Measurements from ENCODE around the gene GRIK2.

Gene GRIK2

DNA sequence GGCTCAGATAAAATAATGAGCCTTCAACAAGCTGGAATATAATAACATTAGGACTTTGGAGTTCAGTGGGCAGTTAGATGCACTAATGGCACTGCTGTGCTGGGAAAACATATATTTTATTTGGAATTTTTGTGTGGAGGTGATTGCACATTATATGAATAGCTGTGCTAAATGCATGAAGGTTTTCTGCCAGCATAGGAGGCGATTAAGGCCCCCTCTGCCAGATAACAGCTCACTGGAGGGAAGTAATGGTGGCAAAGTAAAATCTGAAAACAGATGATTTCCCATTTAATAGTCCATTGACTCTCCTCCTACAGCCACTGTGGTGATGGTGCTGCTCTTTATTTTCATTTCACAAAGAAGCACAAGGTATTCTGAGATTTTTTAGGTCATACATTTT, 326.0 kb downstream of the GRIK2 start:
- Histone ChIP-seq H3K4me1 (ENCODE audit: control insufficient read depth, insufficient read depth, low read length) (no peaks in the 10 kb centered on the region), H3K9me3 (ENCODE audit: control insufficient read depth, low read length) (no peaks in the 10 kb centered on the region)

DNA sequence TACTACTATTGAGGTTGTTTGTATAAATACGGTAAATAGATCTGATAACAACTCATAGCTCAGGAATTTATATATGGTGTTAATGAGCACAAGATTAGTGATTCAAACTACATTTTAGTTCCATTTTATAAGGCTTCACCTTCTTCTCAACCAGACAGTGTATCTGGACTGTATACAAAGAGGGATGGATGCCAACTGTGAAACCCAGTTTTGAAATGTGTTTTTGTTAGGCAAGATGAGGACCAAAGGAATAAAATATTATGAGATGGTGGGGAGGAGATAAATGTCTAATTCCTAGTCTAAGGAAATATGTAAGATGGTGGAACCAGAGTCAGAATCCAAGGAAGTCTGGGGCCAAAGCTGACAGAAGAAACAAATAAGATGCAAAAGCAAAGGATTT, 329.0 kb downstream of the GRIK2 start:
- no peak overlapping the region for H3K4me3 ChIP-seq (ENCODE audit: insufficient read depth, low read depth, low read length)
- no CpG with 5 or more reads among the region's 1 CpG for WGBS, 2 experiments
- H3K4me1 ChIP-seq (ENCODE audit: control insufficient read depth, insufficient read depth, low read length), result no peaks in the 10 kb centered on the region
- H3K27me3 ChIP-seq (ENCODE audit: control insufficient read depth, insufficient read depth, low read length, poor library complexity, severe bottlenecking), result no peaks in the 10 kb centered on the region
- no peak overlapping the region for H3K27ac ChIP-seq (ENCODE audit: insufficient read depth, low read depth, low read length, poor library complexity, severe bottlenecking)
- no peaks in the 10 kb centered on the region for H3K36me3 ChIP-seq (ENCODE audit: control insufficient read depth, insufficient read depth, low read length)
- no peaks in the 10 kb centered on the region for H3K9me3 ChIP-seq (ENCODE audit: control insufficient read depth, low read length)

More for the DNA sequence above, 326.0 kb downstream of the GRIK2 start:
- Histone ChIP-seq H3K36me3 (ENCODE audit: control insufficient read depth, insufficient read depth, low read length) (no peaks in the 10 kb centered on the region), H3K4me3 (ENCODE audit: insufficient read depth, low read depth, low read length) (no peak overlapping the region), H3K27ac (ENCODE audit: insufficient read depth, low read depth, low read length, poor library complexity, severe bottlenecking) (no peak overlapping the region), H3K27me3 (ENCODE audit: control insufficient read depth, insufficient read depth, low read length, poor library complexity, severe bottlenecking) (no peaks in the 10 kb centered on the region)
- WGBS, 2 experiments, result 90 to 94% methylated on average over 1 of the region's 1 CpG

DNA sequence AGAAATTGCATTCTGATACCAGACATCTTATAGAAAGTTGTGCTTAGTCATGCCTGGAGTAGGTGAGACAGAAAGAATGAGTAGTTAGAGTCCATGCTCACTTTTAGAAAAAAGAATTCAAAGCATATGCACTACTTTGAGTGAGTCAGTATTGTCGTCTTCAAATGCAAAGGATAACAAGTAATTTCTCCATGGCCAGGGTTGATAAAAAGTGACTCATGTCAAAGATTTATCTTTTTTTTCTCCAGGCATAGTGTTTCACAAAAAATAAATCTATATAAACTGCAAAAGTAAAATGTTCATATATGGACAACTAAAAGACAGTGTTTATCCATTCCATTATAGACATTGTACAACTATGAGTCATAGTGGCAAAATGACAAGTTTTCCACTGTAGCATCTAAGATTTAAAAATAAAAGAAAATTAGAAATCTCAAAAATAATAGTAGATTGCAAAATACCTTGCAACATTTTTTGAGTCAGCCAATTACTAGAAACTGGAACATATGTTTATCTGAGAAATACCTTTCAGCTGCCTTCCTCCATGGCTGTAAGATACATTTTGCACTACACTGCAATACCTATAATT, 329.6 kb downstream of the GRIK2 start:
- Histone ChIP-seq H3K27ac (ENCODE audit: insufficient read depth, low read depth, low read length, poor library complexity, severe bottlenecking) (no peak overlapping the region), H3K4me3 (ENCODE audit: insufficient read depth, low read depth, low read length) (no peak overlapping the region), H3K27me3 (ENCODE audit: control insufficient read depth, insufficient read depth, low read length, poor library complexity, severe bottlenecking) (no peaks in the 10 kb centered on the region), H3K36me3 (ENCODE audit: control insufficient read depth, insufficient read depth, low read length) (no peaks in the 10 kb centered on the region), H3K9me3 (ENCODE audit: control insufficient read depth, low read length) (no peaks in the 10 kb centered on the region), H3K4me1 (ENCODE audit: control insufficient read depth, insufficient read depth, low read length) (no peaks in the 10 kb centered on the region)
- WGBS, 2 experiments, result 91% methylated on average over 1 of the region's 1 CpG; no CpG with 5 or more reads in 1 of the 2 experiments

DNA sequence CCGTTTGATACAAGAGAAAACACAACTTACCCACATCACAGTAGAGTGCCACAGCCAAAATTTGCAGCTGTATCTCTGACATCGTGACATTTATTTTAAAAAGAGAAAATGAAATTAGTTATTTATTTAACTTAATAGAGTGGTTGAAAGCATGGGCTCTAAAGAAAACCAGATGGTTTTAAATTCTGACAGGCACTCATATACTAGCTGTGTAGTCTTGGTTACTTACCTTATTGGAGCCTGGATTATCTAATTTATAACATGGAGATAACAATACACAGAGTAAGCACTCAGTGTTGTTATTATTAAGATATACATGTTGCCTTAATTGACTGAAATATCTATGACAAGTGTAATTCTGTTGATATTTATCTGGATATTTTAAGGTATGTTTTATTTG, 334.9 kb downstream of the GRIK2 start:
- WGBS, 2 experiments, result 100% methylated on average over 1 of the region's 2 CpGs
- Histone ChIP-seq H3K4me3 (ENCODE audit: insufficient read depth, low read depth, low read length) (no peak overlapping the region), H3K36me3 (ENCODE audit: control insufficient read depth, insufficient read depth, low read length) (no peaks in the 10 kb centered on the region), H3K9me3 (ENCODE audit: control insufficient read depth, low read length) (no peaks in the 10 kb centered on the region), H3K4me1 (ENCODE audit: control insufficient read depth, insufficient read depth, low read length) (no peaks in the 10 kb centered on the region), H3K27me3 (ENCODE audit: control insufficient read depth, insufficient read depth, low read length, poor library complexity, severe bottlenecking) (no peaks in the 10 kb centered on the region), H3K27ac (ENCODE audit: insufficient read depth, low read depth, low read length, poor library complexity, severe bottlenecking) (no peak overlapping the region)

DNA sequence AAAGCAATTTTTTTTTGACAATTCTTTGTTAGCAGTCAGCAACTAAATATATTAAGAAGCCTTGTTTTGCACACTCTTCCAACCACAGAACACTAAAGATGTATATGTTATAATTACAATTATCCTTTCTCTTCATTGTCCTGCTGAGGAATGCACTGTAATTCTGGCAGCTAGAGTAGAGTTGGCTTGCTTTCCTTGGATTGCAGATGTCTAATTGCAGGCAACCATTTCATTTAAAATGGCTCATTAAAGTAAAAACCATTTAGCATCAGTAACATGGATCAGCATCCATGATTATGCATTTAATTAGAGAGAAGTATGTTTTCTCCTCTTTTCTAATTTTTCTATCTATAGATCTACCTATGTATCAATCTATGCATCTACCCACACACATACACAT, 335.4 kb downstream of the GRIK2 start:
- Histone ChIP-seq H3K27me3 (ENCODE audit: control insufficient read depth, insufficient read depth, low read length, poor library complexity, severe bottlenecking) (no peaks in the 10 kb centered on the region), H3K36me3 (ENCODE audit: control insufficient read depth, insufficient read depth, low read length) (no peaks in the 10 kb centered on the region), H3K9me3 (ENCODE audit: control insufficient read depth, low read length) (no peaks in the 10 kb centered on the region), H3K27ac (ENCODE audit: insufficient read depth, low read depth, low read length, poor library complexity, severe bottlenecking) (no peak overlapping the region), H3K4me3 (ENCODE audit: insufficient read depth, low read depth, low read length) (no peak overlapping the region), H3K4me1 (ENCODE audit: control insufficient read depth, insufficient read depth, low read length) (no peaks in the 10 kb centered on the region)

DNA sequence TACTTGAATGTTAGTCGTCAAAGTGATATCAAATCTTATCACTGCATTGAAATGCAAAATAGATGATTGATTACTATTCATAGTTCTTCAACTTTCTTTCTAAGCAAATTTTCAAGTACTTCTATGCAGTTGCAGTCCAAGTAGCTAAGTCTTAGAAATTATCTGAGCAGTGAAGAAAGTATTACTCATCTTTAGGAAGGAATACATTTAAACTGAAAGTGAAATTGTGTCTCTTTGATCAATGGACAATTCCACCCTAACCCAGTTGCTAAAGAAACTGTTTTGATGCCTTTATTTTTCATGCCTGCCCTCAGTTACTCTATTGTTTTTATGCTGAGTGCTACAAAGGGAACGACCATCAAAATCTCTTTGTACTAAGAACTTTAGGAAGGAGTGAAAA, 337.4 kb downstream of the GRIK2 start:
- Histone ChIP-seq H3K4me3 (ENCODE audit: insufficient read depth, low read depth, low read length) (no peak overlapping the region), H3K36me3 (ENCODE audit: control insufficient read depth, insufficient read depth, low read length) (no peaks in the 10 kb centered on the region), H3K27ac (ENCODE audit: insufficient read depth, low read depth, low read length, poor library complexity, severe bottlenecking) (no peak overlapping the region), H3K4me1 (ENCODE audit: control insufficient read depth, insufficient read depth, low read length) (no peaks in the 10 kb centered on the region), H3K27me3 (ENCODE audit: control insufficient read depth, insufficient read depth, low read length, poor library complexity, severe bottlenecking) (no peaks in the 10 kb centered on the region), H3K9me3 (ENCODE audit: control insufficient read depth, low read length) (no peaks in the 10 kb centered on the region)
- 20% methylated on average over 2 of the region's 2 CpGs; no CpG with 5 or more reads in 1 of the 2 experiments for WGBS, 2 experiments

DNA sequence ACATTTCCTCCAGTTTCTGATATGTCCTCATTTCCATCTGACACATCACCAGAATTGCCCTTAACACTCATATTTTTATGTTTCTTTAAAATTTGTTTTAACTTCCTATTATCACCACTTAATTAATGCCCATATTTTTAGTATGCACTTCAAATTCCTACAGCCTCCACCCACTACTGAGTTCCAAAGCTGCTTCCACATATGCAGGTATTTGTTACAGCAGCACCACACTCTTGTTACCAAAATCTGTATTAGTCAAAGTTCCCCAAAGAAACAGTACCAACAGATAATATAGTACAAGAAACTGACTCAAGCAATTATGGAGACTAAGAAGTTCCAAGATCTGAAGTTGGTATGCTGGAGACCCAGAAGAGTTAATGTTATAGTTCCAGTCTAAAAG, 340.4 kb downstream of the GRIK2 start:
- Histone ChIP-seq H3K27me3 (ENCODE audit: control insufficient read depth, insufficient read depth, low read length, poor library complexity, severe bottlenecking) (no peaks in the 10 kb centered on the region), H3K4me1 (ENCODE audit: control insufficient read depth, insufficient read depth, low read length) (no peaks in the 10 kb centered on the region), H3K4me3 (ENCODE audit: insufficient read depth, low read depth, low read length) (no peak overlapping the region), H3K36me3 (ENCODE audit: control insufficient read depth, insufficient read depth, low read length) (no peaks in the 10 kb centered on the region), H3K9me3 (ENCODE audit: control insufficient read depth, low read length) (no peaks in the 10 kb centered on the region), H3K27ac (ENCODE audit: insufficient read depth, low read depth, low read length, poor library complexity, severe bottlenecking) (no peak overlapping the region)

DNA sequence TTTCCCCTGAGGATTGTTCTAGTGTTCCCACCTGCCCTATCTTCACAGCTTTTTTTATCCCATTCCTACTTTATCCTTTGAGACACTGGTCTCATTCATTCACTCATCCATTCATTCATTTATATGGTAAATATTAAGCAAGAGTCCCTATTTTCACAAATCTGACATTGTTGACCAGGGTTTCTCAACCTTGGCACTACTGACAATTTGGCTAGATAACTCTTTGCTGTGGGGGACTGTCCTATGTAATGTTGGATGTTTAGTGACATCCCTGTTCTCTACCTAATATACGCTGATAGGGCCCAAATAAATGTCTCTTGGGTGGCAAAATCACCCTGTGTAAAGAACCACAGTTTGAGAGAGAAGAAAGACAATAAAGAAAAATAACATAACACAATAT, 345.0 kb downstream of the GRIK2 start:
- no peak overlapping the region for H3K4me3 ChIP-seq (ENCODE audit: insufficient read depth, low read depth, low read length)
- no peak overlapping the region for H3K27ac ChIP-seq (ENCODE audit: insufficient read depth, low read depth, low read length, poor library complexity, severe bottlenecking)
- peaks cover 3% of the 10 kb centered on the region for H3K4me1 ChIP-seq (ENCODE audit: control insufficient read depth, insufficient read depth, low read length)
- 100% methylated on average over 1 of the region's 1 CpG; no CpG with 5 or more reads in 1 of the 2 experiments for WGBS, 2 experiments
- no peaks in the 10 kb centered on the region for H3K36me3 ChIP-seq (ENCODE audit: control insufficient read depth, insufficient read depth, low read length)
- no peaks in the 10 kb centered on the region for H3K9me3 ChIP-seq (ENCODE audit: control insufficient read depth, low read length)
- H3K27me3 ChIP-seq (ENCODE audit: control insufficient read depth, insufficient read depth, low read length, poor library complexity, severe bottlenecking), result no peaks in the 10 kb centered on the region

DNA sequence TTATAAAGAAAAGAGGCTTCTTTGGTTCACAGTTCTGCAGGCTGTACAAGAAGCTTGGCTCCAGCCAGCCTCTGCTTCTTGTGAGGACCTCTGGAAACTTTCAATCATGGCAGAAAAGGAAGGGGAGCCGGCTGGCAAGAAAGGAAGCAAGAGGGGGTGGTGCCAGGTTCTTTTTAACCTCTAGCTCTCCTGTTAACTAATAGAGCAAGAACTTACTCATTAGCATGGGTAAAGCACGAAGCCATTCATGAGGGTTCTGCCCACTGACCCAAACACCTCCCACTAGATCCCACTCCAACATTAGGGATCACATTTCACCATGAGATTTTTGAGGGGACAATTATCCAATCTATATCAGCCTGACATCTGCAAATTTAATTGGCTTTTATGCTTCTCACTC, 347.1 kb downstream of the GRIK2 start:
- WGBS, 2 experiments, result 39 to 49% methylated on average over 2 of the region's 2 CpGs
- Histone ChIP-seq H3K9me3 (ENCODE audit: control insufficient read depth, low read length) (no peaks in the 10 kb centered on the region), H3K4me1 (ENCODE audit: control insufficient read depth, insufficient read depth, low read length) (peaks cover 3% of the 10 kb centered on the region), H3K27ac (ENCODE audit: insufficient read depth, low read depth, low read length, poor library complexity, severe bottlenecking) (no peak overlapping the region), H3K4me3 (ENCODE audit: insufficient read depth, low read depth, low read length) (no peak overlapping the region), H3K27me3 (ENCODE audit: control insufficient read depth, insufficient read depth, low read length, poor library complexity, severe bottlenecking) (no peaks in the 10 kb centered on the region), H3K36me3 (ENCODE audit: control insufficient read depth, insufficient read depth, low read length) (no peaks in the 10 kb centered on the region)

DNA sequence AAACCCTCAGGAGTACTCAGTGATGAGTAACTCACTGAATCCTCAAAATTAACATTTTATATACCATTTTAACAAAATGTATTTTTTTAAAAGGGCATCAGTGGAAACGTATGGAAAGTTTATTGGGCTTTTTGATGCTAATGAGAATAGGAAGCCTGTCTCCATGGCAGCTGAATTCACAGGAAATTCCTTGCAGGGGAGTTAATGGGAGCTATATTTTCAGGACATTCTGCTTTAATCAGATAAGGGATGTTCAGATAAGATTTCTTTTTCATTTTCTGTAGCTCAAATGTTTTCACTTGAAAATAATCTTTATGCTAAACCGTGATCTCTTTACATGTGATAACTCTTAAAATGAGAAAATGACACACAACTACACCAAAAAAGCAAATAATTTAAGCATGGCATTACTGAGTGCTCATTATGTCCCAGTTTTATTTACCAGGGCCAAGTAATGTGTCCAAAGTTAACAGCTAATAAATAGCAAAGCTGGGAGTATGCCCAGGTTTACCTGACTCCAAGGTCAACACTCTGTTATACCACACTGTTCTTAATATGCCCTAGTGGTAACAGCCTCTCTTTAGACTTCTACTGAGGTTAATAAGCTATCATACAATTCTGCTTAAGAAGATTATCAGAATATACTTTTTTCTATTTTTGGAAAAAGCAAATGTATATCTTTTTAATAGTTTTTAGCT, 348.1 kb downstream of the GRIK2 start:
- Histone ChIP-seq H3K27ac (ENCODE audit: insufficient read depth, low read depth, low read length, poor library complexity, severe bottlenecking) (no peak overlapping the region), H3K9me3 (ENCODE audit: control insufficient read depth, low read length) (no peaks in the 10 kb centered on the region), H3K4me1 (ENCODE audit: control insufficient read depth, insufficient read depth, low read length) (peaks cover 3% of the 10 kb centered on the region), H3K36me3 (ENCODE audit: control insufficient read depth, insufficient read depth, low read length) (no peaks in the 10 kb centered on the region), H3K4me3 (ENCODE audit: insufficient read depth, low read depth, low read length) (no peak overlapping the region), H3K27me3 (ENCODE audit: control insufficient read depth, insufficient read depth, low read length, poor library complexity, severe bottlenecking) (no peaks in the 10 kb centered on the region)
- 54 to 56% methylated on average over 2 of the region's 2 CpGs for WGBS, 2 experiments
